EH (cell line): ENCODE measurements around the gene ARL2BP.
A peak's percentile ranks its signal among the peaks of the same experiment; 100 is the strongest.

ENCODE experiments used
- DNase-seq: peaks from one replicate; pipeline ENCODE4 v3.0.0-alpha.2; 2015; ENCODE audit warnings: low read depth

The ARL2BP gene

GRCh38 chr16:57235128-57236021 lies 9.7 kb upstream of the ARL2BP start:
- peak; percentile 82 for DNase-seq

GRCh38 chr16:57236022-57236350 lies 9.1 kb upstream of the ARL2BP start:
- no peak for DNase-seq

- no peak for DNase-seq
Measured at GRCh38 chr16:57238682-57239081, 6.4 kb upstream of the ARL2BP start.

- no peak for DNase-seq
Measured at GRCh38 chr16:57239107-57239506, 6.0 kb upstream of the ARL2BP start.

GRCh38 chr16:57240851-57241250 lies 4.2 kb upstream of the ARL2BP start:
- DNase-seq, result no peak

- no peak for DNase-seq
Measured at GRCh38 chr16:57242650-57243049, 2.4 kb upstream of the ARL2BP start.

GRCh38 chr16:57244463-57244766 lies 644 bp upstream of the ARL2BP start:
- DNase-seq, result no peak

GRCh38 chr16:57245472-57246113 lies 534 bp downstream of the ARL2BP start:
- DNase-seq, result no peak

GRCh38 chr16:57251352-57251751 lies 6.3 kb downstream of the ARL2BP start:
- no peak for DNase-seq

- DNase-seq, result no peak
Measured at GRCh38 chr16:57252148-57252721, 7.2 kb downstream of the ARL2BP start.

- no peak for DNase-seq
Measured at GRCh38 chr16:57253466-57253865, 8.4 kb downstream of the ARL2BP start.

GRCh38 chr16:57255686-57256415 lies 10.8 kb downstream of the ARL2BP start:
- DNase-seq, result no peak

GRCh38 chr16:57256601-57257395 lies 11.7 kb downstream of the ARL2BP start:
- DNase-seq, result no peak

GRCh38 chr16:57257455-57258070 lies 12.5 kb downstream of the ARL2BP start:
- no peak for DNase-seq

GRCh38 chr16:57258226-57258909 lies 13.3 kb downstream of the ARL2BP start:
- no peak for DNase-seq

- DNase-seq, result no peak
Measured at GRCh38 chr16:57258910-57259475, 13.9 kb downstream of the ARL2BP start.

- DNase-seq, result peak; percentile 75
Measured at GRCh38 chr16:57260294-57260929, 15.4 kb downstream of the ARL2BP start.

GRCh38 chr16:57261806-57262205 lies 16.7 kb downstream of the ARL2BP start:
- no peak for DNase-seq

GRCh38 chr16:57262841-57263540 lies 17.9 kb downstream of the ARL2BP start:
- no peak for DNase-seq
